ENCODE data around the gene OSGEP.
A peak's percentile ranks its signal among the peaks of the same experiment; 100 is the strongest.

Gene OSGEP

GRCh38 chr14:20469242-20469889 is 14.8 kb upstream of the OSGEP start, which contains the start of gene PNP (continued):
- TF ChIP-seq, protein P1, sequence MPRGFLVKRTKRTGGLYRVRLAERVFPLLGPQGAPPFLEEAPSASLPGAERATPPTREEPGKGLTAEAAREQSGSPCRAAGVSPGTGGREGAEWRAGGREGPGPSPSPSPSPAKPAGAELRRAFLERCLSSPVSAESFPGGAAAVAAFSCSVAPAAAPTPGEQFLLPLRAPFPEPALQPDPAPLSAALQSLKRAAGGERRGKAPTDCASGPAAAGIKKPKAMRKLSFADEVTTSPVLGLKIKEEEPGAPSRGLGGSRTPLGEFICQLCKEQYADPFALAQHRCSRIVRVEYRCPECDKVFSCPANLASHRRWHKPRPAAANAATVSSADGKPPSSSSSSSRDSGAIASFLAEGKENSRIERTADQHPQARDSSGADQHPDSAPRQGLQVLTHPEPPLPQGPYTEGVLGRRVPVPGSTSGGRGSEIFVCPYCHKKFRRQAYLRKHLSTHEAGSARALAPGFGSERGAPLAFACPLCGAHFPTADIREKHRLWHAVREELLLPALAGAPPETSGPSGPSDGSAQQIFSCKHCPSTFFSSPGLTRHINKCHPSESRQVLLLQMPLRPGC (tag by site-specific recombination; IDR thresholded peaks at IDR 0.05), result 0 out of 2 replicates have a peak, but pooled peaks have one; percentile 59
- peak; percentile 76 for TF ChIP-seq ZNF76 (tag by site-specific recombination; IDR thresholded peaks at IDR 0.05; ENCODE audit: borderline replicate concordance, low read depth)
- TF ChIP-seq KLF7 (tag by site-specific recombination; IDR thresholded peaks at IDR 0.05; ENCODE audit: borderline replicate concordance), result peak; percentile 32; the same call in 1 of the 2 replicates
- TF ChIP-seq YY1 (tag by site-specific recombination; IDR thresholded peaks at IDR 0.05), result no peak
- TF ChIP-seq ZNF133 (tag by site-specific recombination; IDR thresholded peaks at IDR 0.05), result no peak
- TF ChIP-seq ZNF2 (tag by site-specific recombination; IDR thresholded peaks at IDR 0.05), result peak; percentile 98
- TF ChIP-seq ZBTB1 (tag by site-specific recombination; IDR thresholded peaks at IDR 0.05), result no peak
- no peak for TF ChIP-seq ZNF37A (tag by site-specific recombination; IDR thresholded peaks at IDR 0.05)
- TF ChIP-seq ZNF335 (tag by site-specific recombination; conservative IDR thresholded peaks at IDR 0.05), result peak; percentile 63
- TF ChIP-seq ZNF155 (tag by site-specific recombination; IDR thresholded peaks at IDR 0.05), result no peak
- no peak for TF ChIP-seq ZNF274 (IDR thresholded peaks at IDR 0.05; ENCODE audit: low read length)
- no peak for TF ChIP-seq ZNF274 (tag by site-specific recombination; IDR thresholded peaks at IDR 0.05; ENCODE audit: borderline replicate concordance)
- TF ChIP-seq ZNF18 (tag by site-specific recombination; IDR thresholded peaks at IDR 0.05), result peak; percentile 52
- peak; percentile 89 for TF ChIP-seq ZBTB48 (tag by site-specific recombination; IDR thresholded peaks at IDR 0.05)
- TF ChIP-seq, protein P2, sequence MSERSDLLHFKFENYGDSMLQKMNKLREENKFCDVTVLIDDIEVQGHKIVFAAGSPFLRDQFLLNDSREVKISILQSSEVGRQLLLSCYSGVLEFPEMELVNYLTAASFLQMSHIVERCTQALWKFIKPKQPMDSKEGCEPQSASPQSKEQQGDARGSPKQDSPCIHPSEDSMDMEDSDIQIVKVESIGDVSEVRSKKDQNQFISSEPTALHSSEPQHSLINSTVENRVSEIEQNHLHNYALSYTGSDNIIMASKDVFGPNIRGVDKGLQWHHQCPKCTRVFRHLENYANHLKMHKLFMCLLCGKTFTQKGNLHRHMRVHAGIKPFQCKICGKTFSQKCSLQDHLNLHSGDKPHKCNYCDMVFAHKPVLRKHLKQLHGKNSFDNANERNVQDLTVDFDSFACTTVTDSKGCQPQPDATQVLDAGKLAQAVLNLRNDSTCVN (tag by site-specific recombination; optimal IDR thresholded peaks at IDR 0.05), result peak; percentile 75
- TF ChIP-seq SCRT1 (tag by site-specific recombination; IDR thresholded peaks at IDR 0.05; ENCODE audit: borderline replicate concordance), result no peak
- TF ChIP-seq ZNF394 (tag by site-specific recombination; IDR thresholded peaks at IDR 0.05; ENCODE audit: borderline replicate concordance), result peak; percentile 90
- no peak for TF ChIP-seq HOXC10 (CRISPR knock-in tag; IDR thresholded peaks at IDR 0.05)
- peak; percentile 49 for TF ChIP-seq SP3 (tag by site-specific recombination; IDR thresholded peaks at IDR 0.05)
- TF ChIP-seq, protein P3, sequence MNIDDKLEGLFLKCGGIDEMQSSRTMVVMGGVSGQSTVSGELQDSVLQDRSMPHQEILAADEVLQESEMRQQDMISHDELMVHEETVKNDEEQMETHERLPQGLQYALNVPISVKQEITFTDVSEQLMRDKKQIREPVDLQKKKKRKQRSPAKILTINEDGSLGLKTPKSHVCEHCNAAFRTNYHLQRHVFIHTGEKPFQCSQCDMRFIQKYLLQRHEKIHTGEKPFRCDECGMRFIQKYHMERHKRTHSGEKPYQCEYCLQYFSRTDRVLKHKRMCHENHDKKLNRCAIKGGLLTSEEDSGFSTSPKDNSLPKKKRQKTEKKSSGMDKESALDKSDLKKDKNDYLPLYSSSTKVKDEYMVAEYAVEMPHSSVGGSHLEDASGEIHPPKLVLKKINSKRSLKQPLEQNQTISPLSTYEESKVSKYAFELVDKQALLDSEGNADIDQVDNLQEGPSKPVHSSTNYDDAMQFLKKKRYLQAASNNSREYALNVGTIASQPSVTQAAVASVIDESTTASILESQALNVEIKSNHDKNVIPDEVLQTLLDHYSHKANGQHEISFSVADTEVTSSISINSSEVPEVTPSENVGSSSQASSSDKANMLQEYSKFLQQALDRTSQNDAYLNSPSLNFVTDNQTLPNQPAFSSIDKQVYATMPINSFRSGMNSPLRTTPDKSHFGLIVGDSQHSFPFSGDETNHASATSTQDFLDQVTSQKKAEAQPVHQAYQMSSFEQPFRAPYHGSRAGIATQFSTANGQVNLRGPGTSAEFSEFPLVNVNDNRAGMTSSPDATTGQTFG (tag by site-specific recombination; IDR thresholded peaks at IDR 0.05; ENCODE audit: borderline replicate concordance), result no peak
- TF ChIP-seq PRDM4 (tag by site-specific recombination; IDR thresholded peaks at IDR 0.05), result no peak
- TF ChIP-seq ZNF138 (tag by site-specific recombination; IDR thresholded peaks at IDR 0.05; ENCODE audit: borderline replicate concordance), result no peak
- TF ChIP-seq ZNF302 (tag by site-specific recombination; IDR thresholded peaks at IDR 0.05; ENCODE audit: low read depth), result no peak
- TF ChIP-seq ZNF747 (tag by site-specific recombination; IDR thresholded peaks at IDR 0.05), result no peak
- TF ChIP-seq, protein P4, sequence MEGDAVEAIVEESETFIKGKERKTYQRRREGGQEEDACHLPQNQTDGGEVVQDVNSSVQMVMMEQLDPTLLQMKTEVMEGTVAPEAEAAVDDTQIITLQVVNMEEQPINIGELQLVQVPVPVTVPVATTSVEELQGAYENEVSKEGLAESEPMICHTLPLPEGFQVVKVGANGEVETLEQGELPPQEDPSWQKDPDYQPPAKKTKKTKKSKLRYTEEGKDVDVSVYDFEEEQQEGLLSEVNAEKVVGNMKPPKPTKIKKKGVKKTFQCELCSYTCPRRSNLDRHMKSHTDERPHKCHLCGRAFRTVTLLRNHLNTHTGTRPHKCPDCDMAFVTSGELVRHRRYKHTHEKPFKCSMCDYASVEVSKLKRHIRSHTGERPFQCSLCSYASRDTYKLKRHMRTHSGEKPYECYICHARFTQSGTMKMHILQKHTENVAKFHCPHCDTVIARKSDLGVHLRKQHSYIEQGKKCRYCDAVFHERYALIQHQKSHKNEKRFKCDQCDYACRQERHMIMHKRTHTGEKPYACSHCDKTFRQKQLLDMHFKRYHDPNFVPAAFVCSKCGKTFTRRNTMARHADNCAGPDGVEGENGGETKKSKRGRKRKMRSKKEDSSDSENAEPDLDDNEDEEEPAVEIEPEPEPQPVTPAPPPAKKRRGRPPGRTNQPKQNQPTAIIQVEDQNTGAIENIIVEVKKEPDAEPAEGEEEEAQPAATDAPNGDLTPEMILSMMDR (tag by site-specific recombination; IDR thresholded peaks at IDR 0.05), result peak; percentile 56
- no peak for TF ChIP-seq ZNF776 (tag by site-specific recombination; IDR thresholded peaks at IDR 0.05; ENCODE audit: borderline replicate concordance)
- peak; percentile 86 for TF ChIP-seq ZBTB20 (tag by site-specific recombination; IDR thresholded peaks at IDR 0.05)
- TF ChIP-seq ZNF830 (tag by site-specific recombination; IDR thresholded peaks at IDR 0.05; ENCODE audit: low read depth), result no peak
